SKM-1 treated with dmso at 0.1 percent for 144 hours (cell line): ENCODE measurements around the gene CIRBP.
"Not testable (repeated sequence)": the region's sequence is repeated elsewhere in the genome, so short reads cannot be mapped to it uniquely, and the experiment has no call there.

Source experiments
- DNase-seq: peaks from one replicate; lab custom pipeline; 2025; ENCODE audit not compliant: unreplicated experiment; lab: John Stamatoyannopoulos, UW

The CIRBP gene

GRCh38 chr19:1243768-1244692, 25.1 kb upstream of the CIRBP start:
- DNase-seq = peak; percentile 73

- DNase-seq = no peak
These were observed 24.3 kb upstream of the CIRBP start for GRCh38 chr19:1244693-1245451.

GRCh38 chr19:1245494-1246264, 23.5 kb upstream of the CIRBP start:
- no peak for DNase-seq

- not testable (repeated sequence) for DNase-seq
These were observed 22.7 kb upstream of the CIRBP start for GRCh38 chr19:1246265-1247087.

- DNase-seq = no peak
These were observed 21.4 kb upstream of the CIRBP start for GRCh38 chr19:1247748-1248138.

- no peak for DNase-seq
These were observed 20.9 kb upstream of the CIRBP start, which contains the start of gene MIDN for GRCh38 chr19:1248139-1248785. Gene MIDN (plus strand): TSS chr19:1248583. CDS start chr19:1250297, 1,714 bp downstream.

- DNase-seq = peak; percentile 62
These were observed 20.3 kb upstream of the CIRBP start for GRCh38 chr19:1248786-1249297.

- peak; percentile 91 for DNase-seq
These were observed 19.7 kb upstream of the CIRBP start for GRCh38 chr19:1249298-1249989.

- no peak for DNase-seq
These were observed 19.1 kb upstream of the CIRBP start for GRCh38 chr19:1249990-1250436.

- no peak for DNase-seq
These were observed 18.5 kb upstream of the CIRBP start for GRCh38 chr19:1250437-1251260.

GRCh38 chr19:1251330-1252220, 17.6 kb upstream of the CIRBP start:
- peak; percentile 58 for DNase-seq

GRCh38 chr19:1252221-1252820, 16.8 kb upstream of the CIRBP start:
- peak; percentile 95 for DNase-seq

GRCh38 chr19:1252821-1253513, 16.2 kb upstream of the CIRBP start:
- DNase-seq = peak; percentile 94

GRCh38 chr19:1253514-1254080, 15.5 kb upstream of the CIRBP start:
- DNase-seq = no peak

GRCh38 chr19:1254081-1254527, 15.0 kb upstream of the CIRBP start:
- DNase-seq = no peak
